ENCODE results near the gene RAP1GAP.

The RAP1GAP gene

DNA sequence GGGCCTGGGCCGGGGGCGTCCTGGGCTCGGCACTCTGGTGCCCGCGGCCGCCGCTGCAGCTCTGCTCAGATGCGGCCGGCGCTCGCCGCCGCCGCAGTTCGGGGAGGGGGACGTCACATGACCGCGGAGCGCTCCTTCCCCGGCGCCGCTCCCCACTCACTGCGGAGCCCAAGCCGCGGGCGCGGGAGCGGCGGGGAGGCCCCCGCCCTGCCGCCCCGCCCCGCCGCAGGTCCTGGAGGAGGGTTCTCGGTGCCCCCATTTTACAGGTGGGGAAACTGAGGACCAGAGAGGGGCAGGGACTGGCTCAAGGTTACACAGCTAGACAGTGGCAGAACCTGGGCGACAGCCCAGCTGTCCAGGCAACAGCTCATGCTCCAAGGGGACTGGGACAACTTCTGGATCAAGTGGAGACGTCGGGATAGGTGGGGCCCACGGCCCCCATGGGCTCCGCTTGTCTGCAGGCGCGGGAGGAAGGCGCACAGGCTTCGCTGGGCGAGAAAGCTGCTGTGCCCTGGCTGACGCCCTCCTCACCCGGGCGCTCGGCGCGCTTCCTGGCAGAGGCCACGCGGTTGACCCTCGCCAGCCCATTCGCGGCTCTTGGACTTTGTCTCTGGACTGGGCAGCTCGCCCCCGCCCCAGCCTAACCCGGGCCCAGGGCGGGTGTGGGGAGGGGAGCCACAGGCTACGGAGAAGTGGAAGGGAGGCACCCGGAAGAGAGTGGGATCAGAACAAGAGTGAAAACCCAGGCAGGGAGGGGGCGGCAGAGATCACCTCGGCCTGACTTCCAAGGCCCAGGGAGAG is at the start of gene RAP1GAP:
RAP1GAP (minus strand) TSS at position 100 of the 801 bp plus-strand sequence. CDS start 49,325 bp downstream, outside the sequence.
- DNase-seq, result peak; percentile 44 to 55

DNA sequence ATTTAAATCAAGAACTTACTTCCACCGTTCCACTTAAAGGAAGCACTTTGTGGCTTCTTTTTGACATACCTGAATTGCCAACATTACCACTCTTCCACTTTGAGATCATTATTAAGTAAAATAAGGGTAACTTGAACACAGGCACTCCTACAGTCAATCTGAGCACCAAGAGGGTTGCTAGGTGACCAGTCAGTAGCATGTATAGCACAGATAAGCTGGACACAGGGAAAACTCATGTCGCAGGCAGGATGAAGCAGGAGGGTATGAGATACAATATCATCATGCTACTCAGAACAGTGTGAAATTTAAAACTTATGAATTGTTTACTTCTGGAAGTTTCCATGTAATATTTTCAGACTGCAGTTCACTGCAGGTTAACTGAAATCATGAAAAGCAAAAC is 47.0 kb upstream of the RAP1GAP start:
- DNase-seq, result no peak

DNA sequence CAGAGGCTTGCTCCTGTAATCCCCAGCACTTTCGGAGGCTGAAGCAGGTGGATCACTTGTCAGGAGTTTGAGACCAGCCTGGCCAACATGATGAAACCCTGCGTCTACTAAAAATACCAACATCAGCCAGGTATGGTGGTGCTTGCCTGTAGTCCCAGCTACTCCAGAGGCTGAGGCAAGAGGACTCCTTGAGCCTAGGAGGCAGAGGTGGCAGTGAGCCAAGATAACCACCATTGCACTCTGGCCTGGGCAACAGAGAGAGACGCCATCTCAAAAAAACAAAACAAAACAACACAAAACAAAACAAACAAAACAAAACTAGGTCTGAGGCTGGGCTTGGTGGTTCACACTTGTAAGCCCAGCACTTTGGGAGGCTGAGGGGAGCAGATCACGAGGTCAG is 38.7 kb upstream of the RAP1GAP start:
- no peak for DNase-seq

DNA sequence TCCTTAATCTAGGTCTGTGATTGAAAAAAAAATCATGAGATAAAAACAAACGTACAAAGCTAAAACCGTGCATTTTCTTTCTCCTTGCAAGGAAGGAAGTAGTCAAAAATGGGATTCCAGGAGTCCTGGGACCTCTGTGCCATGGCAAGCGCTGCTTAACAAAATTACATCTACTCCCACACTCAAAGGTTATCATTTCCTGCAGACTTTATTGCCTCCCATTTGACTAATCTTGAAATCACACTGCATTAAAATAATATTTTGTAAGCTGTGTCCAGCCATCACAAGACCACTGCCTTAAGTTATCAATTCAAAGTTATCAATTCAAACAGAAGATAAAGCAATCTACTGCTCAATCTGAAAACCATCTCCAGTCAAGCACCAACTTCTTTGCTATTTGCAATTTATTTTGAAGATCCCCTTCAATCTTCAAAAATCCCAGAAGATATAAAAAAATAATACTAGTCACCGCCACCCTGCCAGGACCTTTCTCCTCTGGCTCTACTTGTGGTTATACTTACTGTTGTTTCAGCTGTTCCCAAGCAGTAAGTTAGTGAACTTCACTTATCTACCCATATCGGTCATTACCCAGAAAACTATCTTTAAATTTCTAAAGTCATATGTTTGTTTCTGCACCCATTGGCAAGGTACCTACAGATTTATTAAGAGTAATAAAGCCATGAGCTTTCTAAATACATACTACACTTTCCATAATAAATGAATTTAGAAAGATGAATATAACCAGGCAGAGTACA is 38.1 kb upstream of the RAP1GAP start:
- no peak for DNase-seq

DNA sequence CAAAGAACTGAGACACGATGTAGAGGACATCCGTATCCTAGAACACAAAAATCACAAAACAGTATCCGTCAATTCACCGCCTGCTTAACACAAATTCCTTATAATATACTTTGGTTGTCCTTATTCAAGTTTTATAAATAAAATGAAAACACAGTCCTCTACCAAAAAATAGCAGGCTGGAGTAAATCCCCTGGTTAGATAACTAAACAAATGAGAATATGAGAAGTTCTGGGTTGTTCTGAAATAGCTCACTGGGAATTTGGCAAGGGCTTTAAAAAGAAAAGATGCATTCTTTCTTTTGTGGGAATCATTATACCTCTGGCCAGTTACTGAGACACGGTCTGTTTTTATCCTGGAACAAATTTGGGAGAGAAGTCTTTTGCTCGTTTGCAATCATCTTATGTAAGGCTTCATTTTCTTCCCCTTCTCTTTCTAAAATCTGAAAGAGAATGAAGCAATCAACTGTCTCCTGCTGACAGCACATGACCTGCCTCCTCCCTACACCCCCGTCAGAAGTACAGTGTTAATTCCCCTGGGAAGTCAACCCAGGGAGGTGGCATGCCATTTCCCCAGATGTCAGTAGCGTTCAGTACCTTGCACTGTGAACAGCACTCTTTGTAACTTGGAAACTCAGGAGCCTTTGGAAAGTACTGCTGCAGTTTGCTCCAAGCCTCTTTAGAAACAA is 37.1 kb upstream of the RAP1GAP start:
- no peak for DNase-seq

DNA sequence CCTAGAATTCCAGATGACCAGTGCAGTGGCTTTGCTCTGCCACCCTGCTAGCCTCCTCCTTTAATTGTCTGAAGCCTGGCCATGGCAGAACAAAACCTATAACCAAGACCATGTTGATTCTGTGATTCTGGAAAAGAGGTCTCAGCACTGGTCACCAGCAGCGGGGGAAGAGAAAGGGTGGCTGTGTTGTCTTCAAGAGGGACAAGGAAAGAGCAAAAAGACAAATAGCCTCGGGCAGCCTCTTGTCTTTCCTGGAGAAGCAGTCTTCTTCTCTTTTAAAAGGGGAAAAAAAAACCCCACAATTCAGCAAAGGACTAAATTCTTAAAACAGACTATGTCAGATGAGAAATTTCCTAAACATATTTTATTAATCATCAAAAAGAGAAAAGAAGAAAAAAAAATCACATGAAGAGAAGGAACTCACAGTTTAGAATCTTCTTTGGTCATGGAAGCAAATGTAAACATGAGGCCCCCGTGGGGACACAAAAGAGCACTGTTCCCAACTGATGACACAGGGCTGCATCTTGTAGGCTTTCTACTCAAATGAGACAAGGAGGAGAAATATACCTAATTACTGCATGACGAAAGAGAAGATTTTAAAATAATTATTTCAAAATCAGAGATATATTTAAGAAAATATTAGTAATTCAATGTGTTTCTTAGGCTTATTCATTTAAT is 36.3 kb upstream of the RAP1GAP start:
- DNase-seq, result no peak

DNA sequence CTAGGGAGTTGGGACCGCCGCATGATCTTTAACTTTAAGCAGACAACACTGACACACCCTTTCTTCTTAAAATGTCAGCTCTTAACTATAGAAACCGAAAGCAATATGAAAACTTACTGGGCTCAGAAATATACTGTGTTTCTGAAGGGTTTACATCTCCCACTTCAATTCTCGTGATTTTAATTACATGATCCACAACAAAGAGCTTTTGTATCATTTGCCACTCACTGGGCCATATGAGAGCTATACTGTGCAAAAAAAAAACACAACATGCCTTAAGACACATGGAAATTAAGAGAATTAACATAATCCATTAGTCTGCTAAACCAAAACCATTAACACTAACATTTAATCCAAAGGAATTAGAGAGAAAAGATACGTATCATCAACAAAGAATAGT is 35.0 kb upstream of the RAP1GAP start:
- no peak for DNase-seq

DNA sequence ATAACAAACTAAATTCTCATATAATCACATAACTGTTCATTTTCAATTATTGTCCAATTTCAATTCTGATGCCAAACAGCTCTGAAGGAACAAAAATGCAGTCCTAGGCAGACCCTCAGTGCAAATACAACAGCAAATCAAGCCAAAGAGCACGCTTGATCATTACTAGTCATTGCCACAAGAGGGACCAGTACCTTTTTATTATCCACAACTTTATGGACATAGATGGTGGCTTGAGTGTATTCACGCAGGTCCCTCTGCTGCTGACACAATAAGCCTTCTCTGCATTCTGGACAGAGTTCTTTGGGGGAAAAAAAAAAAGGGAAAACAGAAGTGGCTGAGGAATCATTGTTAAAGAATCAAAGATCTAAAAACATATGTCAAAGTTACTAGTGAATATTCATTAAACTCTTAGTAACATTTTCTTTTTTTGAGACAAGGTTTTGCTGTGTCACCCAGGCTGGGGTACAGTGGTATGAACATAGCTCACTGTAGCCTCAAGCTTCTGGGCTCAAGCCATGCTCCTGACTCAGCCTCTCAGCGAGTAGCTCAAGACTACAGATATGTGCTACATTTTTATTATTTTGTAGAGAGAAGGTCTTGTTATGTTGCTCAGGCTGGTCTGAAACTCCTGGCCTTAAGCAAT is 34.3 kb upstream of the RAP1GAP start:
- DNase-seq, result no peak

DNA sequence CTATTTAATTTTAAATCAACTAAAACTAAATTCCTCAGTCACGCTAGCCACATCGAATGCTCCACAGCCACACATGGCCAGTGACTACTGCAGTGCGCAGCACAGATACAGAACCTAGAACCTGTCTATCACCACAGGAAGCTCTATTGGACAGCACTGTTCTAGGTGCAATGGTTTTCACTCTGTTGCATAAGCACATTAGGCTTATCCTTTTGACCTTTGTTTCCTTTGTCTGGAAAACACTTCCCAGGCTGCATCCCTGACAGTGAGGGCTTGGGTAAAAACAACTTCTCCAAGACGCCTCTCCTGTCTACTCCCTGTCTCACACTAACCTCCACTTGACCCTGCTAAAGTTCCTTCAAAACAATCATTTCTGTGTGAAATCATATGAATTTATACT is 33.6 kb upstream of the RAP1GAP start:
- no peak for DNase-seq

DNA sequence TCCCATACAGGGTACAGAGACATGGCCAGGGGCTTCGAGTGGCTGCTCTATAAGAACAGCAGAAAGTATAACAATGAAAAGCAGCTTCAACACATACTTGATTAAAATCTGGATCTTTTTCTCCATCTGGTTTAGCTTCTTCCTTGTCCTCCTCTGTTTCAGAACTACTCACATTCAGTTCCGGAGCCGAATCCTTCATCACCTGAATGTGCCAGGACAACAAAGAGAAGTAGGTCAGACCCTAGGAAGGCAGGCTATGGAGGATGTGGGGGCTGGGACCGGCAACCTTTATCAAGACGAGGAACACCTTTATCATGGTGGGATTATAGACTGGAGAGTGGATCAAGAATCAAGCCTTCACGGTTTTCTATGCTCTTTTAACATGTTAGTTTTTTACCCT is 32.2 kb upstream of the RAP1GAP start:
- no peak for DNase-seq

DNA sequence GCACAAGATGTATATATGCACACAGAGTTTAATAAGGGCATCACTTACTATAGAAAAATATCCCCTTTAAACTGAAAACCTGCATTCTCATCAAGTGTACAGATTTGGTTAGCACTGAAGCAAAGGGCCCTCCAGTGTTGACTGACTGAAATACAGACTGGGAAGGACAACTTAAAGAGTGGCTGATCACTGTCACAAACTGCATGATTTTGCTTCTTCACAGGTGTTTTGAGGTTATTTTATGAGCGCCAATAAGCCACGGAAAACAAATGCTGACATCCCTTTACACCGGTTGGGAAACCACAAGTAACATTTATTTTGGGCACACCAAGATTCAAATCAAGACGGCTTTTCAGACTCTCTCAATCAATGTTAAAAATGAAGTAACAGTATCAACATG is 30.9 kb upstream of the RAP1GAP start:
- no peak for DNase-seq

DNA sequence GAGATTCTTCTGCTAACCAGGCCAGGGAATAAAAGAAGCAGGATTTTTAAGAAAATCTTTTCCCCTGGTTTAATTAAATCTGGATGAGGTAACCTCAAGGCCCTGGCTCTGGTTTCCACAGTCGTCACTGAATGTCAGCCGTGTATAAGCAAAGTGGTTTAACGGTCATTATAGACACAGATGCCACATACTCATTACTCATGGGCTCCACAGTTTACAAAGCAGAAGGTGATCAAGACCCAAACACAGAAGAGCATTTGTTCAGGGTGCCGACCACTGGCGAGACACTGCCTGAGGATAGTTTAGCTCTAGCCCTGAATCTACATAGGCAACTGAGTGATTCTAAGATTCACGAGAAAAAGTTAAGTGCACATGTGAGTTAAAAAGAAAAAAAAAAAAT is 27.8 kb upstream of the RAP1GAP start:
- no peak for DNase-seq

DNA sequence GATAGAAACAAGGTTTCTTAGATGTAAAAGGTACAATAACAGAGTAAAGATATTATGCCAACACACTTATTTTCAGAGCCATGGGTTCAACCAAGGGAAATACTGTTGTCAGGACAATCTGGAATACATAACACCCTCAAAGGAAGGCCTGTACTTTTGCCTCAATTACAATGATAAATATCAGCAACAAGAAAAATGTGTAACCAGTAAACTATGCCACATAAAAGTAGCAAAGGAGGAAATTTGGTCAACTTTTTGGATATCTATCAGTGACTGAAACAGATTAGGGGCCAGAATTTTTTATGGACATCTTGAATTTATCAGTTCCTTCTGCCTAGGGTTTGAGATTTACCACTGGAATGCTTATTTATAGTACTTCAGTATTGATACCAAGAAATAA is 24.6 kb upstream of the RAP1GAP start:
- DNase-seq, result no peak

DNA sequence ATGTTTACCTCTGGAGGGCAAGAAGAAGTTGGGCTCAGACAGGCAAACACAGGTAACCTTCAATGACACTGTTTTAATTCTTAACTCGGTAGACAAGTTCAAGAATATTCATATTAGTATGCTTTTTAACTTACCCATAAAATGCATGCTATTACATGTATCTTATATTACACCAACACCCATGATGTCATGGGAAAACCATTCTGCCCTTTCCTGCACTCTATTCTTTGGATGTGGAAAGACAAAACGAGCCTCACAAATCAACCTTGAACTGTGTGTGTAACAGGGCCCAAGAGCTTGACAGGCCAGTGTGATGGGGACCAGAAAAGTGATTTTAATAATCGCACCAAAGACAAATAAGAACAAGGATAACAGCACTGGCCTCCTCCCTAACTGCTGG is 22.6 kb upstream of the RAP1GAP start:
- DNase-seq, result no peak

DNA sequence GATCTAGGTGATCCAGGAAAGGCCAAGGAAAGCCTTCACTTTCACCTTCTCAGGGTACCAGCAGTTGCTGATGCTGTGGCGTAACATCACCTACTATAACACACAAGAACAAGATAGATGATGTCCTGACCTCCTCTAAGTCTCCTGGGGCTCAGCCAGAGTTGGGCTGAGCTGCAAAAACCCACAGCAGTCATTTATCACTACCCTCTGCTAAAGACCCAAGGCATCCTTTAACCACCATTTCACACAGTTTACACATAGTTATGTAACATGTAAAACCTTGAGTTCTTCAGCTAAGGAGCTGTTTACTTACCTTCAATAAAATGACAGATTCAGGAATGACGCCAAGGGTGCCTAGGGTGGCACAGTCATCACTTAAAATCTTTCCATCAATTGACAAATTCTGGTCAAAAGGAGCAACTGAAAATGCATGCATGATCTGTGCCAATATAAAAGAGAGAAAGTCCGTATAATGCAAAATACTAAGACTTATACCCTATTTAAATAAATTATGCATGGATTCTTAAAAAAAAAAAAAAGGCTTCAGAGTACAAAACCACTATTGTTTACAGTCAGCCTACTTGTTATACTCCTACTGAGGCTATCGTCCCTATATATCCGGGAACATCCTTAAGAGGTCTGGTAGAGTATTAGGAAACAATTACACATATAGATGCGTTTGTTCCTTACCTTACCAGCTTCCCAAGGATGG is 20.7 kb upstream of the RAP1GAP start:
- no peak for DNase-seq

DNA sequence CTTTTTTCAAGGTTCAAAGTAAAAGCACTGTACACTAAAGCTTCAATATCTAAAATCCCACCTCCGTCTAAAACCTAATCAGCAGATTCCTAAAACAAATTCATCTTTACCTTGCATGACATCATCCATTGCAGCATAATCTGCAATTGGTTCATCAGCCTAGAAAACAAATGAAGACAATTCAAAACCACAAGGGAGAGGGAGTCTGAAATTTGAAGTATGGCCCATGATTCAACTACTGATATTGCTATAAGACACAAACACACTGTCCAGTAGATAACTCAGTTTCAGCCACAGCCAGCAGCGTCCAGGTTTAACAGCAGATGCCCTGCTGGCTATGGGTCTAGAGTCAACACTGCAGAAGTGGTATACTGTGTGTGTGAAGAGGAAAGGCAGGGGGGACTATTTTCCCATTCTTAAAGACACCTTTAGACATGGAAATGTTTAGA is 17.9 kb upstream of the RAP1GAP start:
- DNase-seq, result no peak

DNA sequence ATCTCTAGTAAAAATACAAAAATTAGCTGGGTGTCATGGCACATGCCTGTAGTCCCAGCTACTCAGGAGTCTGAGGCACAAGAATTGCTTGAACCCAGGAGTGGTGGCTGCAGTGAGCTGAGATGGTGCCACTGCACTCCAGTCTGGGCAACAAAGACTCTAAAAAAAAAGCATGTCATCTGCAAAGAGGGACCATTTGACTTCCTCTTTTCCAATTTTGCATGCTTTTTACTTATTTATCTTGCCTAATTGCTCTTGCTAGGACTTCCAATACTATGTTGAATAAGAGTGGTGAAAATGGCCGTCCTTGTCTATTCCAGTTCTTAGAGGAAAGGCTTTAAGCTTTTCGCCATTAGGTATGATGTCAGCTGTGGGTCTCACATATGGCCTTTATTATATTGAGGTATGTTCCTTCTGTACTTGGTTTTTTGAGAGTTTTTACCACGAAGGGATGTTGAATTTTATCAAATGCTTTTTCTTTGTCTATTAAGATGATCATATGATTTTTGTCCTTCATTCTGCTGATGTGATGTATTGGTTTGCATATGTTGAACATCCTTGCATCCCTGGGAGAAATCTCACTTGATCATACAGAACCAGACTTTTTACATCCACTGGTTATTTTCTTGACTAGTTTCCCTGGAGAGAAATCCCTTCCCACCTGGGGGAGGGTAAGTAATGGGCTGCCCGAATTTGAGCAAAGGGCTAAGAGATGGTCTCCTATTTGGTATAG is 17.0 kb upstream of the RAP1GAP start:
- no peak for DNase-seq

DNA sequence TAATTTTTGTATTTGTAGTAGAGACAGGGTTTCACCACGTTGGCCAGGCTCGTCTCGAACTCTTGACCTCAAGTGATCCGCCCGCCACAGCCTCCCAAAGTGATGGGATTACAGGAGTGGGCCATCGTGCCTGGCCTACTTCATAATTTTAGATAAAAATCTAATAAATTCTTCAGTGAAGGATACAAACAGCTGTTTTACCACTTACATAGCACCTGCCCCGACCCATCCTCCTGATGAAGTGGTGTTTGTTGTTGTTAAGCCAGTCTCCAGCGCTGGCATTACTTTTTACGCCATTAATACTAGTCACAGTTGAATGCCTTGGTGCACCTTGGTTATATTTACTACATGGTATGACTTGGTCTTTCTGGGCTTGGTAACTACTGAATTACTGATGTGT is 12.3 kb upstream of the RAP1GAP start:
- DNase-seq, result no peak

DNA sequence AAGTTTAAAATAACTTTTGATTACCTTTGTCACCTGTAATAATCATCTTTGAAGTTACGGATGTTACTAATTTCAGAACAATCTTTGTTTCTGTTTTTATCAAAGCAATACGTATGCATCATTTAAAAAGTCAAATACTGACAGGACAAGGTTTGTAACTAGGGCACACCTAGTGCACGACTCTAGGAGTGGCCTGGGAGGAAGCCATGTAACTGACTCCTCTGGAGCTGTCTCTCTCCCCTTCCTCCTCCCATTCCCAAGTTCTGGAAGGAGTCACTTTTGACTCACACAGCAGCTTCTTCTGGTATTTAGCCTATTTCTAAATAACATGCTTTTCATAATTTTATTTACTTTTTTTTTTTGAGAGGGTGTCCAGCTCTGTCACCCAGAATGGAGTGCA is 11.8 kb upstream of the RAP1GAP start:
- DNase-seq, result no peak

DNA sequence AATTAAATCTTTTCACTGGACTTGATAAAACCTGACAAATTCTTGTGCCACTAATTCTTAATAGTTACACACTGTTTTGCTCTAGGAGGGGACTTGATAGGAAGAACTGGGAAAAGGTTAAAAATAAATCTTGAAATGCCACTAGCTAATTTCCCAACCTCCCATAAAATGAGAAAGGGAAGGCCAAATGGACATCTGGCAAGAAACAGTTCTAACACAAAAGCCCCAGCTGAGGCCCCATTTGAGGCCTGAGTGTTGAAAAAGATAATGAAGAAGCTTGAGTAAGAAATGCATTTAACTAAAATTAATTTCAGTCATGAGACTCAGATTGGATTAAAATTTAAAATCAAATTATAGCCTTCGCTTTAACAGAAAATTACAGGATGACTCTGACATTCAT is 11.2 kb upstream of the RAP1GAP start:
- no peak for DNase-seq

DNA sequence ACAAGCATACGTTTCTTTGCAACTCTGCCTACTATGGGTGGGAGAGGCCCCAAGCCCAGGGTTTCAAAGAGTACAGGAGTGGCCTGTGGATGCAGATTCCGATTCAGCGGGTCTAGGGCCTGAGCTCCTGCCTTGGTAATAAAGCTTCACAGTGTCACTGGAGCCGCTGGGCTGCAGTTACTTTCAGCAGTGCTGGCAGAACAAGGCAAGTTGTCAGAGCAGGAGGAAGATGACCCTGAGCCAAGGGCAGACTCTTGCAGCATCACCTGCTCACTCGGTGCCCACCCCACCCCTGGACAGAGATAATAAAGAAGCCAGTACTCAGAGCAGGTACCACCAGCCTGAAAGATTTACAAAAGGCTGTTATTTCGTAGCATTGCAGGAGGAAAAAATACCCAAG is 8.0 kb upstream of the RAP1GAP start:
- peak in 1 of 2 experiments; percentile 11 for DNase-seq

Measured in activated T-cell treated with anti-CD3 and anti-CD28 coated beads, Interleukin-2, amount 50 U/mL, for 48 hours (primary cell).